Measurements from ENCODE around the gene CCR1.
"Not testable (repeated sequence)": the region's sequence is repeated elsewhere in the genome, so short reads cannot be mapped to it uniquely, and the experiment has no call there.

The CCR1 gene

GRCh38 chr3:46163556-46164041 lies 44.5 kb downstream of the CCR1 start:
- no peak for DNase-seq

GRCh38 chr3:46162975-46163555 lies 45.0 kb downstream of the CCR1 start:
- DNase-seq: no peak

- DNase-seq: not testable (repeated sequence)
Measured at GRCh38 chr3:46157685-46158084, 50.4 kb downstream of the CCR1 start.

GRCh38 chr3:46154311-46154710 lies 53.8 kb downstream of the CCR1 start:
- DNase-seq: no peak

All from central memory CD4-positive, alpha-beta T cell (primary cell).